Tongue (tissue), 2 donors: ENCODE data around the gene ANKRD30A. TPM values are rescaled to one million over a fixed set of nuclear protein-coding genes. Genes with fewer than 3 reads are reported as not detected.
"Not testable (repeated sequence)": the region's sequence is repeated elsewhere in the genome, so short reads cannot be mapped to it uniquely, and the experiment has no call there.

Experiments
- DNase-seq: peaks from one replicate; pipeline ENCODE4 v3.0.0-alpha.2; 2015
- total RNA-seq: library from RNA; depleted of rRNA; stranded (reverse); fragments of >200 nt; gene quantifications from one replicate; pipeline ENCODE4 v1.2.3, GENCODE V29; 2014

The ANKRD30A gene
- not detected for total RNA-seq

GRCh38 chr10:37125191-37125732, at the start of gene ANKRD30A:
ANKRD30A (plus strand) TSS chr10:37125598; CDS start chr10:37125788, 190 bp downstream.
- DNase-seq, result no peak

DNA sequence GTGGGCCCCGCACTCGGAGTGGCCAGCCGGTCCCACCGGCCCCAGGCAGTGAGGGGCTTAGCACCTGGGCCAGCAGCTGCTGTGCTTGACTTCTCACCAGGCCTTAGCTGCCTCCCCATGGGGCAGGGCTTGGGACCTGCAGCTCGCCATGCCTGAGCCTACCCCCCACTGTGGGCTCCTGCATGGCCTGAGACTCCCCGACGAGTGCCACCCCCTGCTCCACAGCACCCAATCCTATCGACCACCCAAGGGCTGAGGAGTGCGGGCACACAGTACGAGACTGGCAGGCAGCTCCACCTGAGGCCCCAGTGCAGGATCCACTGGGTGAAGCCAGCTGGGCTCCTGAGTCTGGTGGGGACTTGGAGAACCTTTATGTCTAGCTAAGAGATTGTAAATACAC, 49.3 kb upstream of the ANKRD30A start:
- DNase-seq, result not testable (repeated sequence)

DNA sequence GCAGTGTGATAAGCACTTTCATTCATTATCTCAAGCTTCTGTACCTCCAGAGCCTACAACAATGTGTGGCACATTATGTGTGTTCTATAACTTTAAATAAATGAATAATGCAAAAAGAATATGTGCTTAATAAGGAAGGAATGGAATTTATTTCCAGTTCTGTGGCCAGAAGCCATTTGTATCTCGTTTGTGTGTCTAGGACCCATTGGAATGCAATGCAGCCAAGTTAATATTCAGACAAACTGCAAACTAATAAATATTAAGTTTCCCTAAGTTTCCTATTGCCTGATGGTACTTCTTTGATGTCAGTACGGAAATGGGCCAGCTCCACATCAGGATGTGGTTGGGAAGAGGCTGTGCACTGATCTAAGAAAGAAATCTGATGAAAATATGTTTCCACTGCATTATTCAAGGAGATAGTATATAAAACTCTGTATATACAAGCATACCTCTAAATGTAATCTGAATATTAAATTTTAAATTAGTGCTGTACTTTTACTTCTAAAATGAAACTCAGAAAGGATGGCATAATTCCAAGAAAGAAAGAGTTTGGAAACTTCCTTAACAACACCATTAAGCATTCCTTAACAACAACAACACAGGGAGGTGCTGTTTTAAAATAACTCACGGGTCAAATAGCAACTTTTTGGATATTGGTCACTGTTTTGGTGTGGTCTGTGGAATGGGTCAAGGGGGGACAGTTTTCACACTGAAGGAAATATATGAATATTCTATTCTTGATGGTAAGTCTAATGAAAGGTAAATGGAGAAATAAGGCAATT, 29.4 kb upstream of the ANKRD30A start:
- no peak for DNase-seq

- no peak for DNase-seq
Observed at GRCh38 chr10:37101261-37101660, 24.1 kb upstream of the ANKRD30A start.

- DNase-seq, result no peak
Observed at GRCh38 chr10:37109000-37109399, 16.4 kb upstream of the ANKRD30A start.

DNA sequence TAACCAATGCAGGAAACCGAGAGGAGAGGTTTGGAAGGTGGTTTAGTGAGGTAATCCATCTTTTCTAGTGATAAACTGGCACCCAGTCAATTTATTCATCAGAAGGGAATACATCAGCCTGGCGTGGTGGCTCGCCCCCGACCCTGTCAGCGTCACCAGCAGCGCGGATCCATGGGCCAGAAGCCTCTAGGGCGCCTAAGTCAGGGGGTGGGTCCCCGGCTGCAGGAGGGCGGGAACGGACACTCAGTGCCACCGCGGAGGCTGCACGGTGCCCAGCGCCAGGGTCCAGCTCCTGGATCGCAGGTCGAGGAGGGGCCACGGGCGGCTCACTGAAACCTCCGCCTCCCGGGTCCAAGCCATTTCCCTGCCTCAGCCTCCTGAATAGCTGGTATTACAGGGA, 866 bp upstream of the ANKRD30A start:
- DNase-seq, result no peak

GRCh38 chr10:37125921-37126320, 523 bp downstream of the ANKRD30A start:
- DNase-seq, result no peak

- DNase-seq, result no peak
Observed at GRCh38 chr10:37146443-37146842, 21.0 kb downstream of the ANKRD30A start.

- not testable (repeated sequence) for DNase-seq
Observed at GRCh38 chr10:37162430-37162829, 37.0 kb downstream of the ANKRD30A start.

GRCh38 chr10:37171945-37172344, 46.5 kb downstream of the ANKRD30A start:
- not testable (repeated sequence) for DNase-seq

DNA sequence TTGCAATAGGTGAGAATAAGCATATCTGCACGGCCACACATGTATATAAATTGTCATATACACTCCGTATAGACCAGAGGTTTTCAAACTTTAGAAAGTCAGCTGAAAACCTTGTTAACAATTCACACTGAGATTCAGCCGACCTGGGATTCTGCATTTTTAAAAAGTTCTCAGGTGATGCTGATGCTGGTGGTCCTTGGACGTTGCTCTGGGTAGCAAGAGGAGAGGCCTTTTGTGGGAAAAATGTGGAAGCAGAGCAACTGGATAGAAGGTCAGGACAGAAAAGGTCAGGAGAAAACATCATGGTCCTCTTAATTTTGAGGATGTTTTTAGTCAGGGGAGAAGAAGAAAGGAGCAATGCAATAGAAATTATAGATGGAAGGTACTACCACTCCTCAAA, 52.9 kb downstream of the ANKRD30A start:
- not testable (repeated sequence) for DNase-seq

- not testable (repeated sequence) for DNase-seq
Observed at GRCh38 chr10:37182719-37183118, 57.3 kb downstream of the ANKRD30A start.

GRCh38 chr10:37206132-37206531, 80.7 kb downstream of the ANKRD30A start:
- DNase-seq, result no peak

DNA sequence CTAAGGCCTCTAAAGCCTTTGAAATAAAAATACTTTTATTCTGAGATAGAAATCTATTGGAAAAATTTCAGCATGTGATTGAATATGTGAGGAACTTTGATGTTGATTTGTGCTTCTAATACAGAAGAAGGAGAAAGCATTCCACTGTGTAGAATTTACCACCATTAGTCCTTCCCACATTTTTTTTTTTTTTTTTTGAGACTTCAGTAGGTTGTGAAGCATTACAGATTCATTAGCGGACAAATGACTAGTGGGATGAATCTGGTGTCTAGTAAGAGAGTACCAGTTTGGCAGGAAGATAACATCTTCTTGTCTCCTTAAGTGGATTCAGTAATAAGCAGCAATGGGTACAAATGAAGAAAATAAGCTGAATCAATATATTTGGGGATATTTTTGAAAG, 95.5 kb downstream of the ANKRD30A start:
- DNase-seq, result no peak

GRCh38 chr10:37222046-37222445, 96.6 kb downstream of the ANKRD30A start:
- no peak for DNase-seq

DNA sequence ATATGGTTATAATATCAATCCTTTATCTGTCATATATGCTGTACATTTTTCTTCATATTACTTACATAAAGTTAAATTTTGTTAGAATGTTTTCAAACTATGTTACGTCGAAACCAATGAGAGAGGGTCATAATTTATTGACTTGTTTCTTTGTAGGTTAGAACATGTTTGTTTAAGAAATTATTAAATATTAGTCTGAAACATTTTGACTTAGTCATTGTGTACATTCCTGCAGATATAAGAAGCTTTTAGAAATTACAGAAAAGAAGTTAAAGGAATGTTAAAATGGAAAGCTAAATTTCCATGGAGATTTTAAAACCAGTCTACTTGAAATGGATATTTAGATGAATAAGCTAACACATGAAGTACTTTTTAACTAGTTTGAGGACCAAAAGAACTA, 99.8 kb downstream of the ANKRD30A start:
- DNase-seq, result no peak

DNA sequence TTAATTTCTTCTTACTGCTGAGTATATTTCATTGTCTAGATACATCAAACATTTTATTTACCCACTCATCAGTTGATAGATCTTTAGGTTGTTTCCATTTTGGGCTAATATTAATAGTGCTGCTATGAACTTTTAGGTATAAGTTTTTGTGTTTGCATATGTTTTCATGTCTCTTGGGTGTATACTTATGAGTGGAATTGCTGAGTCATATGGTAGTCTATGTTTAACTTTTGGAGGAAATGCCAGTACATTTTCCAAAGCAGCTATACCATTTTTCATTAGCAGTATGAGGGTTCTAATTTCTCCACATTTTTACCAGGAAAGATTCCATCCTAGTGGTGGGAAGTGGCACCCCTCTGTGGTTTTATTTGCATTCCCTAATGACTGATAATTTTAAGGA, 101.1 kb downstream of the ANKRD30A start:
- DNase-seq, result no peak

DNA sequence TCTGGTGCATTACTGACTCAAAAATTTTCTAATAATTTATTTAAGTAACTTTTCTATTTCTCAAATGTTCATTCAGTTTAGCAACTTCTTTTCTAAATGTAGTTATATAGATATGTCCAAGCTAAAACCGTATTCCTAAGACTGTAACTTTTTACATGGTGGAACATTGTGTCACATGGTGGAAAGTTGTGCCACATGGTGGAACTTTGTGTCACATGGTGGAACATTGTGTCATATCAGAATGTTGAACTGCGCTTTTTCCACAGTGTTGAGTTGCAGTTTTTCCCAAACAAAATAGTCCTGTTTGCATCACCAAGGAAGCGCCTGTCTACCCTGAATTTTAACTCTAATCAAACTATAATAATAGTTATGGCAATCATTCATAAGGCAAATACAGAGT, 109.3 kb downstream of the ANKRD30A start:
- DNase-seq, result no peak

DNA sequence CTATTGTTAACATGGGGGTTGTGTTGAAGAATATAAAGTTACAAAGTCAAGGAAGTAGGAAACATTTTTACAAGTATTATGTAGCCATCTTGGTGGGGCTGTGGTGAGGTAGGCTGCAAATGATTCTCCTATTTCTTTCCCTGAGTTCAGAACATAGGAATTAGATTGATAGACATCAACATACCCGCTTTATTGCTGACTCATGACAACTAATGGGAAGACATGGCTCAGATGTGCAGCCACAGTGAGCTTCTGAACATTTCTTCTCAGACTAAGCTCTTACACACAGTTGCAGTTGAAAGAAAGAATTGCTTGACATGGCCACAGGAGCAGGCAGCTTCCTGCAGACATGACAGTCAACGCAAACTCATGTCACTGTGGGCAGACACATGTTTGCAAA, 110.7 kb downstream of the ANKRD30A start:
- DNase-seq, result no peak

GRCh38 chr10:37240223-37240622, 114.8 kb downstream of the ANKRD30A start:
- DNase-seq, result no peak

DNA sequence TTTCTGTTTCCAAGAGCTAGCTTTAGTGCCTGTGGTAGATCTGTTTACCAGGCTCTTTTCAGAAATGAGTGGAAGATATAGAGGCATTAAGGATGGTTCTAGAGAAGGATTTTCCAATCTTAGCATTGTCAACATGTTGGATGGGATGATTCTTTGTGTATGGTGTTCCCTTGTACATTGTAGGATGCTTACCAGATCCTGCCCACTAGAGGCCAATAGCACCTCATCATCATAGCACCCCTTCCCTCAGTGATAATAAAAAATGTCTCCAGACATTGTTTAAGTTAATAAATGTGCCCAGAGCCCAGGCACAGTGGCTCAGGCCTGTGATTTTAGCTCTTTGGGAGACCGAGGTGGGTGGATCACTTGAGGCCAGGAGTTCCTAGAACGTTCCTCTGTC, 121.2 kb downstream of the ANKRD30A start:
- no peak for DNase-seq

DNA sequence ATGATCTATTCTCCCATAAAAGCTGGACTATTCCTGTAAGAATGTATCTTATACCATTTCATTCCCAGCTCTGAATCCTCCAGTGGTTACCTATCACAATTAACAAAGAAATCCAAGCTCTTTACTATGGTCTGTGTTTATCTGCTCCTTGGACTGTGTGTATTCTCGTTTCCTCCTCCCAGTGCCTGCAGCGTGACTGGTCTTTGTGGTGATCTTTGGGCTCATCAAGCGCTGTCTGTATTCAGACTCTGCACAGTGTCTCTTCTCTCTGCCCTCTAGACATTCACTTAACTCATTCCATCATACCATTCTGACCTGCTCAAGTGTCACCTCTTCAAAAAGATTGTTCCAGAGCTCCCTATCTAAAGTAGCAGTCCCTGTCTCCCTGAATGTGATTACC, 130.4 kb downstream of the ANKRD30A start:
- DNase-seq, result not testable (repeated sequence)

- DNase-seq, result no peak
Observed at GRCh38 chr10:37263304-37263703, 137.9 kb downstream of the ANKRD30A start.

DNA sequence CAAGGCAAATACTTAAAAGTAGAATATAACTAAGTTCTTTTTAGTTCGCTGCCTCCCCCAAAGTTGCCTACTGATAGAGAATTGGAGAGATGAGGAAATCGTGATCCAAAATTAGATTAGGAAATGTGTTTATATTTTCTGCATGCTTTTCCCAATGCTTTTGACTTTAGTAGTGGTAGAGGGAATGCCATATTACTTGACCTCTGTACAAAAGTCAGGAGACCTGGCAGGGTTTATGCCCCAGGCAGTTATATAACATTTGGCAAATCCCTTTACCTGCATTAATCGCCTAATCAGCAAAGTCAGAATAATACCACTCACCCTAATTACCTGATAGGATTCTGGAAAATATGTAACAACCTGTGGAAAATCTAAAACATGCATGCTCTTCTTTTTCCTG, 142.9 kb downstream of the ANKRD30A start:
- DNase-seq, result no peak
